Stimulated activated CD8-positive, alpha-beta memory T cell treated with anti-CD3 and anti-CD28 coated beads, Interleukin-12 subunit alpha, Interleukin-12 subunit beta, amount 100 ng/mL, for 1 hour (primary cell): ENCODE results near the gene SLC2A6.

Experiments
- DNase-seq: peaks from one replicate; pipeline ENCODE4 v3.0.0-alpha.2; 2020; ENCODE audit warnings: low read depth

The SLC2A6 gene

DNA sequence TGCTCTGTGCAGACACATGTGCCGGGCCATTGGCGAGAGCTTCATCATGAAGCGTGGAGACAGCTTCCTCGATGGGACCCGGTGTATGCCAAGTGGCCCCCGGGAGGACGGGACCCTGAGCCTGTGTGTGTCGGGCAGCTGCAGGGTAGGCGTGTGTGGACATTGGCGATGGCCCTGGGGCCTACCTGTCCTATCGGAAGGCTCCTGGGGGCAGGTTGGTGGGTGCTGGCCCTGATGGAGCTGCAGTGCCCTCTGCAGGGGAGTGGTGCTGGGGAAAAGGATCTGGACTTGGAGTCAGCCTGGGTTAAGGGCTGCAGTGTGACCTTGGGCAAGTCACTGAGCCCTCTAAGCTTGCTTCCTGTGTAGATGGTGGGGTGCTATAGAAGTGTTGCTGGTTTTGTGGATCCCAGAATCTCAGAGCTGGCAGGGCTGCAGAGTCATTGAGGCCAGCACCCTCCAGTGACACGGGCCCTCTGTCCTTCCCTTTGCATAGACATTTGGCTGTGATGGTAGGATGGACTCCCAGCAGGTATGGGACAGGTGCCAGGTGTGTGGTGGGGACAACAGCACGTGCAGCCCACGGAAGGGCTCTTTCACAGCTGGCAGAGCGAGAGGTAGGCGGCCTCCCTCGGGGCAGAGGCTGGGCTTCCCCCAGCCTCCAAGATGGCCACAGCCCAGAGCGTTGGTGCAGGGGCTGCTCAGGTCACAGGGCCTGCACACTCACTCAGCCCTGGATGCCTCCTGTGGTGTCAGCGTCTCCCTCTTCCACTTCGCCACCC lies 41.0 kb downstream of the SLC2A6 start:
- no peak for DNase-seq

DNA sequence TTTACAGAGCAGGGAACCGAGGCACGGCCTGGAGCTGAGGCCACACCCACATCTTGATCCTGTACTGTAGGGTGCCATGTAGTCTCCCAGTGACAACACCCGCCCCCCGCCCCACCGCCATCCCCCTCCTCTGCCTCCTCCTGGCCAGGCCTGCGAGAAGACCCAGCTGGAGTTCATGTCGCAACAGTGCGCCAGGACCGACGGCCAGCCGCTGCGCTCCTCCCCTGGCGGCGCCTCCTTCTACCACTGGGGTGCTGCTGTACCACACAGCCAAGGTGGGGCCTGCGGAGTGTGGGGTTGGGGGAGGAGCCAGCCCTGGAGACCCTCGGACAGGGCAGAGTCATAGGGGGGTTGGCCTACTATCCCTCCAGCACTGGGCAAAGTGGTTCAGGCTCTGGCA lies 42.2 kb downstream of the SLC2A6 start:
- no peak for DNase-seq

DNA sequence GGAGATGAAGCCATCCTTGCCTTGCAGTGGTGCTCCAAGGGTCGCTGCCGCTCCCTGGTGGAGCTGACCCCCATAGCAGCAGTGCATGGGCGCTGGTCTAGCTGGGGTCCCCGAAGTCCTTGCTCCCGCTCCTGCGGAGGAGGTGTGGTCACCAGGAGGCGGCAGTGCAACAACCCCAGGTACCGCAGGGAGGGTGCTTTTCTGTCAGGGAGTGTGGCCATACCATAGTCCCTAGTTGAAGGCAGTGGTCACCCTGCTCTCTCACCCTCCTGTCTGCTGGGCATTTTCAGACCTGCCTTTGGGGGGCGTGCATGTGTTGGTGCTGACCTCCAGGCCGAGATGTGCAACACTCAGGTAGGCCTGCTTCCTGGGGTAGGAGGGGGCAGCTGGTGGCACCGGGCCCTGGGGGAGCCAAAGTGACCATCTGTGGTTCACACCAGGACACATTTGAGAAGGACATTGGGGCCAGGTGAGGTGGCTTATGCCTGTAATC lies 45.5 kb downstream of the SLC2A6 start:
- no peak for DNase-seq

DNA sequence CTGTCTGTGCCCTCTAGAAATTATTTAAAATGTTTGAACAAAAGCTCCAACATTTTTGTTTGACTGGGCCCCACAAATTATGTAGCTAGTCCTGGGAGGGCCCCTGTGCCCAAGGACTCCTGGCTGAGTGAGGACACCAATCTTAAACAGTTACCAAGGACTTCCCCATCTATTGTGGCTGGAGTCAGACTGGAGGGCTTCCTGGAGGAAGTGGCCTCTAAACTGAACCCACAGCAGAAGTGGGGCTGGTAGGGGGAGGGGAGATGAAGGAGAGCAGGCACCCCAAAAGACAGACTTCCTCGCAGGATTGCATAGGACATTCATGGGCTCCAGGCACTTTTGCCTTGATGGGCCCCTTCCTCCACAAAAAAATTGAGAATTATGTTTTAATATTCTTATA lies 48.7 kb downstream of the SLC2A6 start:
- DNase-seq: no peak

DNA sequence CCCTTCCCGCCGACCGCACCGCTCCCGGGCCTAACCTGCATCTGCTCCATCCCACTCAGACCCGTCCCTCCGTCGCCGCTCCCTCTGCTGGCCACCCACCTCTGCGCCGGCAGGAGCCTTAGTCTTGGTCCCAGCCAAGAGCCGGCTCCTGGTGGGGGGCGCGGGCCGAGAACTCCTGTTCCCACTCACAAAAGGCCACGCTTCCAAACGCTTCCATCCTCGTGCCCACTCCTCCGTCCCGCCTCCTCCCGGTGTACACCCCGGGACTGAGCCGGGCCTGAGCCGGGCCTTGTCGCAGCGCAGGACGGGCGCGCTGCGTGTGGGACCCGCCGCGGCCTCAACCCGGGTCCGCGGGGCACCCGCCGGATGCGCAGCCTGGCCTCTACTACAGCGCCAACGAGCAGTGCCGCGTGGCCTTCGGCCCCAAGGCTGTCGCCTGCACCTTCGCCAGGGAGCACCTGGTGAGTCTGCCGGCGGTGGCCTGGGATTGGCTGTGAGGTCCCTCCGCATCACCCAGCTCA lies 49.2 kb downstream of the SLC2A6 start:
- no peak for DNase-seq

DNA sequence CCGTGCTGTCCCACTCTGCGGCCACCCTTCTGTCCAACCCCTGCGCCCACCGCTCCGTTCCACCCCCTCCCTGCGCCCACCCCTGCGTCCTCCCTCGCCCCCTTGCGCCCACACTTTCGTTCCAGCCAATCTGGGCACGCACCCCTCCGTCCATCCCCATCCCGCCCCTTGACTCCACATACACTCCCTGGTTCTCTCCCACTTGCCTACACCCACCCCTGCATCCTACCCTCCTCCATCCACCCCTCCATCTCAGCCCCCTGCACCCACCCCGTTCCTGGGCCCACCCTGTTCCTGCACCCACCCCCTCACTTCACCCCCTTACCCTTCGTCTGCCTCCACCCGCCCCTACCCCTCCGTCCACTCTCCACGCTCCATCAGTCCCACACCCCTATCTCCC lies 49.7 kb downstream of the SLC2A6 start:
- no peak for DNase-seq

DNA sequence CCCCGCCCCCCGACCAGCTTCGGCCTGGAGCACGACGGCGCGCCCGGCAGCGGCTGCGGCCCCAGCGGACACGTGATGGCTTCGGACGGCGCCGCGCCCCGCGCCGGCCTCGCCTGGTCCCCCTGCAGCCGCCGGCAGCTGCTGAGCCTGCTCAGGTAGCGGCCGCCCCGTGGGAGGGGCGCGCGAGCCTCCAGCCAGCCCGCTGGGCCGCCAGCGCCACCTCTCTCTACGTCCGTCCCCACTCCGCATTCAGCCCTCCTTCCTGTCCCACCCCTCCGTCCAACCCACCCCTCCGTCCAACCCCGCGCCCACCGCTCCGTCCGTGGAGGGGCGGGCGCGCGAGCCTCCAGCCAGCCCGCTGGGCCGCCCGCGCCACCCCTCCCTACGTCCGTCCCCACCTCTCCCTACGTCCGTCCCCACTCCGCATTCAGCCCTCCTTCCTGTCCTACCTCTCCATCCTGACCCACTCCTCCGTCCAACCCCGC lies 50.2 kb downstream of the SLC2A6 start:
- no peak for DNase-seq

DNA sequence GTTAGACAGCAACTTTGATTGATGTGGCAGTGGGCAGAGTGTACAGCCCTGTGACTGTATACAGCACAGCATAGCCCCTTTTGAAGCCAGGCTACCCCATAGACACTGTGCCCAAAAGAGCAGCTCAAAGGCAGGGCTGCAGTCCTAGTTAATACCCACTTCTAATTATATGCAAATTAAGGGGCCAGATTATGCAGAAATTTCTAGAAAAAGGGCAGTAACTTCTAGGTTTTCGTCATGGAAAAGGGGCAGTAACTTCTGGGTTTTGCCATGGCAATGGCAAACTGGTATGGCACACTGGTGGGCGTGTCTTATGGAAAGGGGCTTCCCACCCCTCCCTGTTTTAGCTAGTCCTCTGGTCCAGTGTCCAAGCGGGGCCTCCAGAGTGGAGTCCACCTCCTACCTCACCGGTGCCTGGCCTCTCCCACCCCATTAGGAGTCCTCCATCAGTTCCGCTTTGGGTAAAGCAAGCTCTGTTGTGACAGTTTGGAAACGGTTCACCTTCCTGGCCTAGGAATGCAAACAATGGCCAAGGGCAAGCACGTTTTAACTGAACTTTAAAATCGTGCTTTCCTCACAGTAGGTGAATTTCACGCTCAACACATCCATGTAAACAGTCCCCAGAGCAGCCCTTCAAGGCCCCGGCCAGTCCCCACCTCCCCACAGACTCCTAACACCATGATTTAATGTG lies 51.1 kb downstream of the SLC2A6 start:
- no peak for DNase-seq

DNA sequence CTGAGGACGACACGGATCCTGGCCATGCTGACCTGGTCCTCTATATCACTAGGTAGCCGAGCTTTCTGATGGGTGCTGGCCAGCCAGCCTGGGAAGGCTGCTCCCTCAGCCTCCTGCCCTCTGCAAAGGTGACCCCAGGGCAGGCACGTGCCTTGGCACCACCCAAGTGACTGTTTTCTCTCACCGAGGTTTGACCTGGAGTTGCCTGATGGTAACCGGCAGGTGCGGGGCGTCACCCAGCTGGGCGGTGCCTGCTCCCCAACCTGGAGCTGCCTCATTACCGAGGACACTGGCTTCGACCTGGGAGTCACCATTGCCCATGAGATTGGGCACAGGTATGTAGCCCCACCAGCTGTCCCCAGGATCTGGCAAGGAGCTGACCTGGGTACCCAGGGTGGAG lies 52.9 kb downstream of the SLC2A6 start:
- no peak for DNase-seq

DNA sequence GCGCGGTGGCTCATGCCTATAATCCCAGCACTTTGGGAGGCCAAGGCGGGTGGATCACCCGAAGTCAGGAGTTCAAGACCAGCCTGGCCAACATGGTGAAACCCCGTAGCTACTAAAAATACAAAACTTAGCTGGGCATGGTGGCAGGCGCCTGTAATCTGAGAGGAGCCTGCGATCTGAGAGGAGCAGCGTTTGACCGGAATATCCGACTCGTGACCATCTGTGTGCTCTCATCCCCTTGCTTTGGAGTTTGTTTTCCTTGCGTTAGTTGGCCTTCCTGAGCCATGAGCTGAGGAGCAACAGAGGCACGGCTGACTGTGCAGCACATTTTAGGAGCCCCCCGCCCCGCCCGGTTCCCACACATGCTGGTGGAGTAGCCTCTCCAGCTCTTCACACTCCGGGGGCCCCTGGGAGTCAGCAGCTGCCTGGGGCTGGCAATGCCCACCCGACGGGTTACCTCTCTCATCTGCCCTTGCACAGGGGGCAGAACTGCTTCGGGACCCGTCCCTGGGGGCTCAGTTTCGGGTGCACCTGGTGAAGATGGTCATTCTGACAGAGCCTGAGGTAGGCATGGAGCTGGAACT lies 53.8 kb downstream of the SLC2A6 start:
- DNase-seq: no peak

DNA sequence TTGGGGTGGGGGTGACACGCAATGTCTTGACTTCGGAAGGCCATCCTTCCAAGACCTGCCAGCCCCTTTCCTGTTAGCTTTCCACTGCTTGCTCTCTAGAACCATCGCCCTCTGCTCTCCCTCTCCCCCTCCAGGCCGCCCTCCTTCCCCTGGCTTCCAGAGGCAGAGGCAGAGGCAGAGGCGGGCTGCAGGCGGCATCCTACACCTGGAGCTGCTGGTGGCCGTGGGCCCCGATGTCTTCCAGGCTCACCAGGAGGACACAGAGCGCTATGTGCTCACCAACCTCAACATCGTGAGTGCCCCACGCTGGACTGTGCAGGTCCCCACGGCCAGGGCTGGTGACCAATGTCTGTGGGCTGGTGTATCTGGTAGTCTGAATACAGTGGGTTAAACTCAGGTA lies 54.7 kb downstream of the SLC2A6 start:
- no peak for DNase-seq

DNA sequence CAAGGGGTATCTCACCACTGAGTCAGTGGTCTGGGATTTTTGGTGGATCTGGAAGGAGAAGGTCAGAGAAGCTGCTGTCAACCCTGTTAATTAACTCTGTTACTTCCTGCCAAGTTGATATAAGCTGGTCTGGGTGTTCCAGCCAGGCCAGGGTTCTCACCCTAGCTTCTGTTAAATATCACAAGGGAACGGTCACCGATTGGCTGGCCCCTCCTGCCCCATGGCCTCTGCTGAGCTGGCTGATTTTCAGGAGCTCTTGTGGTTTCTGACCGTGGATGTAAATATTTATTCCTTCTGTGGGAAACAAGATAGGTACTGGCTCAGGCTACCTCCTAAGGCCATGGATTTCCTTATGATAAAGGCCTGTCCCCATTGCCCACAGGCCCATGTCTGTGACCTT lies 55.7 kb downstream of the SLC2A6 start:
- no peak for DNase-seq

DNA sequence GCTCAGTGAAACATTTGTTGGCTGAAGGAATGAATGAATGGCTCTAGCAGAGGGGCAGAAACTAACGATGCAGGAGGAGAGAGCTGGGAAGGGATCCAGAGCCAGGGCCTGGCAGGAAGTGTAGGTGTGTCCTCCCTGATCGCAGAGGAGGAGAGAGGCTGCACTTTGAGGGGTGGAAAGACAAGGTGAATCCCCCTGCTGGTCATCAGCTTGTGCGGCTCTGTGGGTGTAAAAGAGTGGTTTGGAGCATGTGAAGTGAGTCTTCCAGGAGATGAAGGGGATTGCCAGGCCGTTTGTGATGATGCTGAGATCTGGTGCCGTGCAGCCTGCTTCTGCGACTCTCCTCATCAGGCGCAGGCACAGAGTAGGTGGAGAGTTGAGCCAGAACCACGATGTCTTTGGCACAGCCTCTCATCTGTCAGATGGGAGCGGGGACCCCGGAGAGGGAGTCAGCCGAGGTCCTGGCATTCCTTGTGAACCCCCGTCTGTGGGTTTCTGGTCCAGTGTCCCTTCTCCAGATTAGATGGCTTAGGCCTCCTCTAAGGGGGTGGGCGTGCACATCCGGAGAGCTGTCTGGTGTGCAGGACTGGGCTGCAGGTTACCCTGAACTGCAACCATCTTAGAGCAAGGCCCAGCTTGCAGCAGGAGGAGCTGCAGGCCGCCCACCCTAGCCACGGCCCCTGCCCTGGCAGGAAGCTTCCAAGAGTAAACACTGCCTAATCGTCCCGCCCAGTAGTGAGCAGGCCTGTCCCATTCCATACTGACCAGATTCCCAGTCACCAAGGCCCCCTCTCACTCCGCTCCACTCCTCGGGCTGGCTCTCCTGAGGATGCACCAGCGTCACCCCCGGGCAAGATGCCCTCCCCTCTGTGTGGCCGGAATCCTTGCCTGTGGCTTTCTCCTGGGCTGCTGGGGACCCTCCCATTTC lies 57.0 kb downstream of the SLC2A6 start, which contains the start of gene ADAMTS13:
TSS of gene ADAMTS13 (plus strand) at position 753 of the 928 bp plus-strand sequence. CDS start at position 830, 77 bp downstream.
- DNase-seq: no peak
